Karpas-422 (cell line): ENCODE results near the gene TRABD2A. TPM values are rescaled to one million over a fixed set of nuclear protein-coding genes. Genes with fewer than 3 reads are reported as not detected.

Experiments
- DNase-seq: peaks from one replicate; pipeline ENCODE4 v3.0.0-alpha.2; 2015
- H2AFZ ChIP-seq: fragments of 200-600 bp; sonication (generic); 2 replicates; pipeline ENCODE4 v1.6.1; 2014; ENCODE audit warnings: antibody characterized with exemption, low read length, mixed read lengths
- H3K27ac ChIP-seq: fragments of 200-600 bp; sonication (generic); 2 replicates; pipeline ENCODE4 v1.5.1; 2014; ENCODE audit warnings: mild to moderate bottlenecking, low read length, moderate library complexity
- H3K27me3 ChIP-seq: fragments of 200-600 bp; sonication (generic); 2 replicates; pipeline ENCODE4 v1.6.1; 2014; ENCODE audit warnings: low read length, mixed read lengths
- H3K36me3 ChIP-seq: fragments of 200-600 bp; sonication (generic); 2 replicates; pipeline ENCODE4 v1.6.1; 2014; ENCODE audit warnings: low read length, mixed read lengths; ENCODE audit not compliant: insufficient read depth
- H3K4me1 ChIP-seq: fragments of 200-600 bp; sonication (generic); 2 replicates; pipeline ENCODE4 v1.6.1; 2014; ENCODE audit warnings: mild to moderate bottlenecking, low read length, mixed read lengths
- H3K4me2 ChIP-seq: fragments of 200-600 bp; sonication (generic); 2 replicates; pipeline ENCODE4 v1.6.1; 2014; ENCODE audit warnings: low read length, low read depth, mild to moderate bottlenecking; ENCODE audit not compliant: poor library complexity, severe bottlenecking
- H3K4me3 ChIP-seq: fragments of 200-600 bp; sonication (generic); 2 replicates; pipeline ENCODE4 v1.5.1; 2014; ENCODE audit warnings: mild to moderate bottlenecking, antibody characterized with exemption, low read length, mixed read lengths
- H3K79me2 ChIP-seq: fragments of 200-600 bp; sonication (generic); 2 replicates; pipeline ENCODE4 v1.6.1; 2014; ENCODE audit warnings: mild to moderate bottlenecking, low read length, mixed read lengths
- H3K9ac ChIP-seq: fragments of 200-600 bp; sonication (generic); 2 replicates; pipeline ENCODE4 v1.6.0; 2014; ENCODE audit warnings: low read length
- H3K9me2 ChIP-seq: fragments of 200-600 bp; sonication (generic), shearing (Covaris generic); replicated peaks from 2 replicates; pipeline ENCODE4 v1.6.0; 2014; ENCODE audit warnings: mild to moderate bottlenecking, low read length, moderate library complexity; ENCODE audit not compliant: insufficient read depth
- H3K9me3 ChIP-seq: fragments of 300-700, 200-600 bp; sonication (generic); 2 replicates; pipeline ENCODE4 v1.6.1; 2014; ENCODE audit warnings: low read length, mixed read lengths
- H4K20me1 ChIP-seq: fragments of 200-600 bp; sonication (generic); 2 replicates; pipeline ENCODE4 v1.6.1; 2014; ENCODE audit warnings: mild to moderate bottlenecking, antibody characterized with exemption, low read length, low read depth; ENCODE audit not compliant: insufficient read depth
- total RNA-seq: library from RNA; depleted of rRNA; stranded (reverse); fragments of >200 nt; shearing (Covaris generic); gene quantifications from 2 replicates; pipeline ENCODE4 v1.2.3, GENCODE V29; 2014; ENCODE audit warnings: low replicate concordance

TRABD2A gene
- total RNA-seq, 1 experiment from 2014 or later, result 0.04 TPM

- H3K9ac ChIP-seq, result no peak overlapping the region
- no peak overlapping the region for H3K27ac ChIP-seq
- H3K4me2 ChIP-seq, result no peak overlapping the region
- no peaks in the 10 kb centered on the region for H3K36me3 ChIP-seq
- DNase-seq, result no peak
- no peaks in the 10 kb centered on the region for H3K27me3 ChIP-seq
- no peak overlapping the region for H2AFZ ChIP-seq
- H3K9me2 ChIP-seq, result no peaks in the 10 kb centered on the region; the same call in 1 of the 2 replicates
- H3K4me3 ChIP-seq, result no peak overlapping the region
- H3K9me3 ChIP-seq, result no peaks in the 10 kb centered on the region
- no peaks in the 10 kb centered on the region for H3K79me2 ChIP-seq
- H4K20me1 ChIP-seq, result no peaks in the 10 kb centered on the region
- H3K4me1 ChIP-seq, result peaks cover 30% of the 10 kb centered on the region
These were observed 18.7 kb upstream of the TRABD2A start for GRCh38 chr2:84899304-84900204.

GRCh38 chr2:84897773-84898172, 16.9 kb upstream of the TRABD2A start:
- Histone ChIP-seq H3K27ac (peak overlapping the region; percentile 56), H3K36me3 (no peaks in the 10 kb centered on the region), H3K27me3 (no peaks in the 10 kb centered on the region), H3K9me3 (no peaks in the 10 kb centered on the region), H3K79me2 (no peaks in the 10 kb centered on the region), H3K9ac (peak overlapping the region; percentile 33; the same call in 1 of the 2 replicates), H3K9me2 (no peaks in the 10 kb centered on the region; the same call in 1 of the 2 replicates), H3K4me3 (no peak overlapping the region), H2AFZ (peak overlapping the region; percentile 69; the same call in 1 of the 2 replicates), H3K4me1 (peaks cover 32% of the 10 kb centered on the region), H4K20me1 (no peaks in the 10 kb centered on the region), H3K4me2 (no peak overlapping the region)
- DNase-seq, result no peak

GRCh38 chr2:84896567-84896966, 15.7 kb upstream of the TRABD2A start:
- Histone ChIP-seq H3K36me3 (no peaks in the 10 kb centered on the region), H2AFZ (no peak overlapping the region), H3K27ac (no peak overlapping the region), H3K4me3 (no peak overlapping the region), H3K9me3 (no peaks in the 10 kb centered on the region), H3K27me3 (no peaks in the 10 kb centered on the region), H3K9me2 (no peaks in the 10 kb centered on the region; the same call in 1 of the 2 replicates), H3K9ac (no peak overlapping the region), H3K4me2 (no peak overlapping the region), H3K4me1 (peaks cover 32% of the 10 kb centered on the region), H3K79me2 (no peaks in the 10 kb centered on the region), H4K20me1 (no peaks in the 10 kb centered on the region)
- DNase-seq, result no peak

GRCh38 chr2:84894758-84895520, 14.1 kb upstream of the TRABD2A start:
- H3K27ac ChIP-seq, result no peak overlapping the region
- H3K9me3 ChIP-seq, result no peaks in the 10 kb centered on the region
- DNase-seq, result peak; percentile 56
- no peaks in the 10 kb centered on the region for H3K79me2 ChIP-seq
- no peaks in the 10 kb centered on the region for H4K20me1 ChIP-seq
- peak overlapping the region; percentile 30 for H3K9ac ChIP-seq
- peak overlapping the region; percentile 21 for H3K4me2 ChIP-seq
- no peaks in the 10 kb centered on the region for H3K36me3 ChIP-seq
- no peaks in the 10 kb centered on the region; the same call in 1 of the 2 replicates for H3K9me2 ChIP-seq
- no peaks in the 10 kb centered on the region for H3K27me3 ChIP-seq
- no peak overlapping the region for H3K4me3 ChIP-seq
- H3K4me1 ChIP-seq, result peaks cover 32% of the 10 kb centered on the region
- peak overlapping the region; percentile 83 for H2AFZ ChIP-seq

- H2AFZ ChIP-seq, result peak overlapping the region; percentile 83
These were observed 13.3 kb upstream of the TRABD2A start for GRCh38 chr2:84894131-84894586.

GRCh38 chr2:84891355-84892010, 10.6 kb upstream of the TRABD2A start:
- no peak for DNase-seq

More at GRCh38 chr2:84894131-84894586, 13.3 kb upstream of the TRABD2A start:
- Histone ChIP-seq H3K36me3 (no peaks in the 10 kb centered on the region), H3K4me3 (no peak overlapping the region), H4K20me1 (no peaks in the 10 kb centered on the region), H3K79me2 (no peaks in the 10 kb centered on the region), H3K4me1 (peaks cover 38% of the 10 kb centered on the region), H3K27me3 (no peaks in the 10 kb centered on the region), H3K9ac (0 out of 2 replicates have a peak overlapping the region, but pooled peaks have one; percentile 30), H3K27ac (no peak overlapping the region), H3K4me2 (peak overlapping the region; percentile 21), H3K9me3 (no peaks in the 10 kb centered on the region), H3K9me2 (no peaks in the 10 kb centered on the region; the same call in 1 of the 2 replicates)
- DNase-seq, result no peak

GRCh38 chr2:84889332-84889731, 8.4 kb upstream of the TRABD2A start:
- peak overlapping the region; percentile 52 for H3K4me2 ChIP-seq
- H3K9me2 ChIP-seq, result no peaks in the 10 kb centered on the region
- 0 out of 2 replicates have a peak overlapping the region, but pooled peaks have one; percentile 36 for H3K27ac ChIP-seq
- DNase-seq, result no peak
- no peaks in the 10 kb centered on the region for H3K79me2 ChIP-seq
- no peaks in the 10 kb centered on the region for H4K20me1 ChIP-seq
- H3K36me3 ChIP-seq, result no peaks in the 10 kb centered on the region
- H3K9ac ChIP-seq, result peak overlapping the region; percentile 47
- H3K4me1 ChIP-seq, result peaks cover 16% of the 10 kb centered on the region
- H3K9me3 ChIP-seq, result no peaks in the 10 kb centered on the region
- H3K4me3 ChIP-seq, result peak overlapping the region; percentile 30; the same call in 1 of the 2 replicates
- peak overlapping the region; percentile 91 for H2AFZ ChIP-seq
- H3K27me3 ChIP-seq, result no peaks in the 10 kb centered on the region

More at GRCh38 chr2:84891355-84892010, 10.6 kb upstream of the TRABD2A start:
- peaks cover 32% of the 10 kb centered on the region for H3K4me1 ChIP-seq
- H3K9me3 ChIP-seq, result no peaks in the 10 kb centered on the region
- H3K4me3 ChIP-seq, result no peak overlapping the region
- no peaks in the 10 kb centered on the region for H3K36me3 ChIP-seq
- no peaks in the 10 kb centered on the region for H4K20me1 ChIP-seq
- H2AFZ ChIP-seq, result no peak overlapping the region
- no peak overlapping the region for H3K27ac ChIP-seq
- no peaks in the 10 kb centered on the region; the same call in 1 of the 2 replicates for H3K9me2 ChIP-seq
- H3K79me2 ChIP-seq, result no peaks in the 10 kb centered on the region
- no peak overlapping the region for H3K4me2 ChIP-seq
- no peak overlapping the region for H3K9ac ChIP-seq
- no peaks in the 10 kb centered on the region for H3K27me3 ChIP-seq
